ENCODE data around the gene IFNL4.

- TF ChIP-seq CTCF (IDR thresholded peaks at IDR 0.05) (no peak), EZH2 (IDR thresholded peaks at IDR 0.05; ENCODE audit: borderline replicate concordance, insufficient read depth, low read depth, low read length, poor library complexity, severe bottlenecking) (no peak)
These were observed 47.9 kb downstream of the IFNL4 start for GRCh38 chr19:39200803-39201115.
